Measurements from ENCODE around the gene GPC6. TPM values are rescaled to one million over a fixed set of nuclear protein-coding genes. Genes with fewer than 3 reads are reported as not detected.

The GPC6 gene
- total RNA-seq, 1 donor from 2014 or later = 16.1 TPM

DNA sequence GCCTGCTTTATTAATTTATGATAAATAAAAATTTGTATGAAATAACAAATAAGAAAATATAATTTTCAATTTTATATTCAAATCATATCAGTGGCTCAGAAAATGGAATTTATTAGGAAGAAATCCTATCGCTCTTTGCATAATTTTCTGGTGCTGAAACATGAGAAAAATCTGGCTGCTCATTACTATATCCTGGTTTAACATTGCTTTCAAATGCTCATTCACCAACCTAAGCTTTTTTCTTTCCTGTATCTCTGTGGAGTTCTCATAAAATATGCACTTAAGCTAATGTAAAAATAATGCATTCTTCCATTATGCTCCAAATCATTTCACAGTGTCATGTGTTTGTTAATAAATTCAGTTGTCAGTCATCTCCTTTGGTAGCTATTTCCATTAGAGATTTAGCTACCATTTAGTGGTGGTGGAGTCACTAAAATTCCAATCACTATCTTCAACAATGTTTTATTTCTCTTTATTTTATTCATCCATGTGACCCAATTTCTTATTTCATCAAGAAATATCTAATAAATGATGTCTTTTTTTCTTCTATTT, 754.9 kb downstream of the GPC6 start:
- no peaks in the 10 kb centered on the region for H3K9me3 Mint-ChIP-seq (ENCODE audit: unreplicated experiment)
- DNase-seq (ENCODE audit: low spot score) = no peak

DNA sequence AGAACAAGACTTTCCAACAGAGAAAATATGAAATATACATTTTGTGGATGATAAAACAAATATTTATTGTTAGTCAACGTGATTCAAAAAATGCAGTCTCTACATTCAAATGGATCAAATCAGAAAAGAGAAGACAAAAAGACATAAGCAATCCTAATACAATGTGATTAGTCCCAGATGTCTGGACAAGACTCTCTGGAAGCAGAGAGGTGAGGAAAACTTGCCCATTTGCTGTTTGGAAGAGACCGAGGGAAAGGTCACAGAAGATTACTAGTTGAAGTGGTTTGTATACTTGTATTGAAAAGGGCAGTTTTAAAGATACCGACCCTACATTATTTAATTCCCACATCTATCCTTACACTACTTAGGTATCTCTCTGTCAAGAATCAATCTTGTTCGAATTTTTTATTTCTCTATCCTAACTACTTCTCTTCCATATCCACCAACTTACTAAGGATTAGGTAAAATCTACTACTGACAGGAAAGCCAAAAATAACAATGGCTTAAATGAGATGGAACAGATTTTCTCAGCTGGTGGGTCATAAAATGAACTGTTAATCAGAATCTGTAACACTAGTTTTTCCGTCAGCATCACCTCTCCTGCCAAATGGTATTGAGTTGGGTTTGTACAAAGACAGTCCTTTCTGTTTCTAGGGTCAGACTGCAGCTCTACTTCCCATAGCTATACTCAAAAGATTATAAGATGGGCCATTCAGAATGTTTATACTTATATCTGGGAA, 755.7 kb downstream of the GPC6 start:
- Mint-ChIP-seq H3K27me3 (ENCODE audit: unreplicated experiment) (no peaks in the 10 kb centered on the region), H3K27ac (ENCODE audit: unreplicated experiment) (no peak overlapping the region), H3K36me3 (ENCODE audit: low read depth, unreplicated experiment) (no peaks in the 10 kb centered on the region), H3K9me3 (ENCODE audit: unreplicated experiment) (no peaks in the 10 kb centered on the region), H3K4me3 (ENCODE audit: unreplicated experiment) (no peak overlapping the region), H3K4me1 (ENCODE audit: unreplicated experiment) (no peaks in the 10 kb centered on the region)
- no peak for DNase-seq (ENCODE audit: low spot score)
- TF ChIP-seq, protein P1, sequence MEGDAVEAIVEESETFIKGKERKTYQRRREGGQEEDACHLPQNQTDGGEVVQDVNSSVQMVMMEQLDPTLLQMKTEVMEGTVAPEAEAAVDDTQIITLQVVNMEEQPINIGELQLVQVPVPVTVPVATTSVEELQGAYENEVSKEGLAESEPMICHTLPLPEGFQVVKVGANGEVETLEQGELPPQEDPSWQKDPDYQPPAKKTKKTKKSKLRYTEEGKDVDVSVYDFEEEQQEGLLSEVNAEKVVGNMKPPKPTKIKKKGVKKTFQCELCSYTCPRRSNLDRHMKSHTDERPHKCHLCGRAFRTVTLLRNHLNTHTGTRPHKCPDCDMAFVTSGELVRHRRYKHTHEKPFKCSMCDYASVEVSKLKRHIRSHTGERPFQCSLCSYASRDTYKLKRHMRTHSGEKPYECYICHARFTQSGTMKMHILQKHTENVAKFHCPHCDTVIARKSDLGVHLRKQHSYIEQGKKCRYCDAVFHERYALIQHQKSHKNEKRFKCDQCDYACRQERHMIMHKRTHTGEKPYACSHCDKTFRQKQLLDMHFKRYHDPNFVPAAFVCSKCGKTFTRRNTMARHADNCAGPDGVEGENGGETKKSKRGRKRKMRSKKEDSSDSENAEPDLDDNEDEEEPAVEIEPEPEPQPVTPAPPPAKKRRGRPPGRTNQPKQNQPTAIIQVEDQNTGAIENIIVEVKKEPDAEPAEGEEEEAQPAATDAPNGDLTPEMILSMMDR (IDR thresholded peaks at IDR 0.05; ENCODE audit: unreplicated experiment) = no peak

More for the DNA sequence above, 754.9 kb downstream of the GPC6 start:
- H3K27me3 Mint-ChIP-seq (ENCODE audit: unreplicated experiment) = no peaks in the 10 kb centered on the region
- H3K27ac Mint-ChIP-seq (ENCODE audit: unreplicated experiment) = no peak overlapping the region
- no peaks in the 10 kb centered on the region for H3K4me1 Mint-ChIP-seq (ENCODE audit: unreplicated experiment)
- H3K36me3 Mint-ChIP-seq (ENCODE audit: low read depth, unreplicated experiment) = no peaks in the 10 kb centered on the region
- H3K4me3 Mint-ChIP-seq (ENCODE audit: unreplicated experiment) = no peak overlapping the region
- TF ChIP-seq, protein P1 (IDR thresholded peaks at IDR 0.05; ENCODE audit: unreplicated experiment) = no peak

DNA sequence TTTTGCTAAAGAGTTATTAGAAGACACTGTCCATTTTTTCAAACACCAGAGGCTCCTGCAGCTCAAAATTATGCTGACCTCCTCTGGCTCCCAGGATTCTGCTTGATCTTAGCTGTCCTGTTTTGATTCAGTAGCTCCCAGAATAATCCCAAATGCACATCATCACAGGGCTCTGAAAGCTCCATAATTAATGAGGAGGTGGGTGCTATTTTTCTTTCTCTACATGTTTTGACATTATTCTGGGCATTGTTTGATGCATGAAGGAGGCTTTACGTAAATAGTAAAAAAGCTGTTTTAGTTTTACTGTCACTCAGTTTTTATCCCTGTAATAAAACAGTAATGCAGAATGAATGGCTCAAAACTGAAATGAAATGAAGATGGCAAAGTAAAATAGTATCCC, 757.4 kb downstream of the GPC6 start:
- H3K27me3 Mint-ChIP-seq (ENCODE audit: unreplicated experiment) = no peaks in the 10 kb centered on the region
- H3K36me3 Mint-ChIP-seq (ENCODE audit: low read depth, unreplicated experiment) = no peaks in the 10 kb centered on the region
- no peak for DNase-seq (ENCODE audit: low spot score)
- H3K4me1 Mint-ChIP-seq (ENCODE audit: unreplicated experiment) = no peaks in the 10 kb centered on the region
- H3K27ac Mint-ChIP-seq (ENCODE audit: unreplicated experiment) = no peak overlapping the region
- TF ChIP-seq, protein P1 (IDR thresholded peaks at IDR 0.05; ENCODE audit: unreplicated experiment) = no peak
- H3K4me3 Mint-ChIP-seq (ENCODE audit: unreplicated experiment) = no peak overlapping the region
- no peaks in the 10 kb centered on the region for H3K9me3 Mint-ChIP-seq (ENCODE audit: unreplicated experiment)

DNA sequence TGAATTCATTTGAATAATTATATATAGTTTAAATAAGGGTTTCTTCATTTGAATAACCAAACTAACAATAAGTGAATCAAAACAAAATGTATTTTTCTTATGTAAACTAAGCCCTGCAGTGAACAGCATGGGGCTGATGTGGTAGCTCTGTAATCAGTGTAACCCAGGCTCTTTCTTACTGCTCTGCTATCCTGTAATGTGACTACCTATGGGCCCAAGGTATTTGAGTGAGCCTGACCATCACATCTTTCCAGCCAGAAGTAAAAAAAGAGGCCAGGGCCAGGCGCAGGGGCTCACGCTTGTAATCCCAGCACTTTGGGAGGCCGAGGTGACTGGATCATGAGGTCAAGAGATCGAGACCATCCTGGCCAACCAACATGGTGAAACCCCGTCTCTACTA, 758.3 kb downstream of the GPC6 start:
- H3K27ac Mint-ChIP-seq (ENCODE audit: unreplicated experiment) = no peak overlapping the region
- no peak overlapping the region for H3K4me3 Mint-ChIP-seq (ENCODE audit: unreplicated experiment)
- DNase-seq (ENCODE audit: low spot score) = no peak
- H3K4me1 Mint-ChIP-seq (ENCODE audit: unreplicated experiment) = no peaks in the 10 kb centered on the region
- no peaks in the 10 kb centered on the region for H3K9me3 Mint-ChIP-seq (ENCODE audit: unreplicated experiment)
- no peaks in the 10 kb centered on the region for H3K36me3 Mint-ChIP-seq (ENCODE audit: low read depth, unreplicated experiment)
- H3K27me3 Mint-ChIP-seq (ENCODE audit: unreplicated experiment) = no peaks in the 10 kb centered on the region
- TF ChIP-seq, protein P1 (IDR thresholded peaks at IDR 0.05; ENCODE audit: unreplicated experiment) = no peak

DNA sequence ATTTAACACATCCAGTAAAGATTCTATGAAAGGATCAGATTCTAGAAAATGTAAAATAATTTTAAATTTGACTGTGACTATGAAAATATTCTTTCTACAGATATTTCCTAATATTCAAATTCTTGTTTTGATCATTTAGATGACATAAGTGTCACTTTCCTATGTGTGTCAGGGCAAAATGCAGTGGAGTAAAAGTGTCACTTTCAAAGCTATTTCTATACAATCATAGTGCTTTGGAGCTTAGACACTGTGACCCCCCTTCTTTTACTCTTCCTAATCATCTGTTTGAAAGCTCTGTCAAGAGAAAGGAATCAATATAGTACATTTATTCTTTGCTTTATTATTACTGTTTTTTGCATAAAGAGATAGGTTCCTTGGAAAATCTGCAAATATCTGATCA, 760.9 kb downstream of the GPC6 start:
- no peaks in the 10 kb centered on the region for H3K27me3 Mint-ChIP-seq (ENCODE audit: unreplicated experiment)
- no peaks in the 10 kb centered on the region for H3K9me3 Mint-ChIP-seq (ENCODE audit: unreplicated experiment)
- DNase-seq (ENCODE audit: low spot score) = no peak
- no peak overlapping the region for H3K4me3 Mint-ChIP-seq (ENCODE audit: unreplicated experiment)
- H3K36me3 Mint-ChIP-seq (ENCODE audit: low read depth, unreplicated experiment) = no peaks in the 10 kb centered on the region
- H3K27ac Mint-ChIP-seq (ENCODE audit: unreplicated experiment) = no peak overlapping the region
- H3K4me1 Mint-ChIP-seq (ENCODE audit: unreplicated experiment) = no peaks in the 10 kb centered on the region
- TF ChIP-seq, protein P1 (IDR thresholded peaks at IDR 0.05; ENCODE audit: unreplicated experiment) = no peak

All from endothelial cell (in vitro differentiated cells).